Activated T-cell treated with anti-CD3 and anti-CD28 coated beads for 48 hours (primary cell): ENCODE measurements around the gene C17orf107.
"Not testable (repeated sequence)": the region's sequence is repeated elsewhere in the genome, so short reads cannot be mapped to it uniquely, and the experiment has no call there.

Experiments
- DNase-seq: peaks from one replicate; pipeline ENCODE4 v3.0.0-alpha.2; 2020; ENCODE audit warnings: low read depth

The C17orf107 gene

DNA sequence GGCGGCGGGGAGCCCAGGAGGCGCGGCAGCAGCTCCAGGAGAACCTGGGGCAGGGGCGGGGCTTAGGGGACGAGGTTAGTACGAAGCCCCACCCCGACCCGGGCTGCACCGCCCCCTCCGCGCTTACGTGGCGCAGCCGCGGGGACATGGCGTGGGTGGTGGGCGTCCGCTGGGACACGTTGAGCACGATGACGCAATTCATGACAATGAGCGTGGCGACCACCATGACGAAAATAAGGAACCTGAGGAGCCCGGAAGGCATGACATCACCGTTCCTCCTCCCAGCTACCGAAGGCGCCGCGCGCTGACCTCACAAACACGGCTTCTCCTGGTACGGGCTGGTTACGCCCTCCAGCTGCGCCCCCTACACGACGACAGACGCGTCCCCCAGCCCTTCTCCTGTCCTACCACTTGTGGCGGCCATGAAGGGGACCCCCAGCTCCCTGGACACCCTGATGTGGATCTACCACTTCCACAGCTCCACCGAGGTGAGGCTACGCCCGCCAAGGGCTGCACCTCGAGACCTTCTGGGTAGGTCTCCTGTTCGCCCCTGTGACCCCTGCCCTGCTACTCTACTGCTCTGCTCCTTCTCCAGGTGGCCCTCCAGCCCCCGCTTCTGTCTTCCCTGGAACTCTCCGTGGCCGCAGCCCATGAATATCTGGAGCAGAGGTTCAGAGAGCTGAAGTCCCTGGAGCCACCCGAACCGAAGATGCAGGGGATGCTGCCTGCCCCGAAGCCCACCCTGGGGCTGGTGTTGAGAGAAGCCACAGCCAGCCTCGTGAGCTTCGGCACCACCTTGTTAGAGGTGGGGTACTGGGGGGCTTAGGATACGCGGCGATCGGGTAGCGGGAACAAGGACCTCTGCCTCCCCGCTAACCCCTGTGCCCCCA, at the start of gene C17orf107:
C17orf107 (plus strand) TSS at position 196 of the 890 bp plus-strand sequence; CDS start at position 423, 227 bp downstream.
- DNase-seq: peak; percentile 96

DNA sequence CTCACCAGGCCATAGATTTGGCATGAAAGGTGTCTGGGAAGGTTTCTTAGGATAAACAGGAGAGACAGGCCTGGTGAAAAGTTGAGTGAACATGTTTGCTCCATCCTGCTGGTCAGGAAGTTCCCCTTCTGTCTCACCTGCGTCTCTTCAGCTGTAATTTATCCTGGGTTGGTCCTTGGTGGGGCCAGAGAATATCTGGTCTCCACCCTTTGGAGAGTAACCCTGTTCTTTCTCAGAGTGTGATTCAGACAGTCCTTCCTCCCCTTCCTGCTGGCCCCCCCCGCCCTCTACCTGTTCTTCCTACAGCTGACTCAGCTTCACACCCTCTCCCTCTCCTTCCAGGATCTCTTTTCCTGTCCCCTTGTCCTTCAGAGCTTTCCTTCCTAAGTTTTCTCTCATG, 49.1 kb upstream of the C17orf107 start:
- DNase-seq: no peak

DNA sequence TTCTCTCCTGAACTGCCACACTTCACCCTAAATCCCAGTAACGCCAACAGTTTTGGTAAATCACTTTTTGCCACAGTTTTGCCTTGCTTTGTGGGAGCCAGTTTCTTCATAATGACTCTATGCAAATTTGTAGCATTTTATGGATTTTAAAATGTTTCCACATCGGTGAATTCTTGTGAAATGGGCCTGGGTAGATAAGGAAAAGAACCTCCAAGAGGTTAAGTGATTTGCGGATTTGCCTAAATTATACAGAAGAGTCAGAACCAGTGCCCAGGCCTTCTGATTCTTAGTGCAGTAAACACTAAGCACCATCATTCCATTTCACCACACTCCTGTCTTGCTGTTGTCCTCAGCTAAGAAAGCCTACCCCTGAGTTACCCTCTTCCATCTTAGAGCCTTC, 48.3 kb upstream of the C17orf107 start:
- DNase-seq: no peak

DNA sequence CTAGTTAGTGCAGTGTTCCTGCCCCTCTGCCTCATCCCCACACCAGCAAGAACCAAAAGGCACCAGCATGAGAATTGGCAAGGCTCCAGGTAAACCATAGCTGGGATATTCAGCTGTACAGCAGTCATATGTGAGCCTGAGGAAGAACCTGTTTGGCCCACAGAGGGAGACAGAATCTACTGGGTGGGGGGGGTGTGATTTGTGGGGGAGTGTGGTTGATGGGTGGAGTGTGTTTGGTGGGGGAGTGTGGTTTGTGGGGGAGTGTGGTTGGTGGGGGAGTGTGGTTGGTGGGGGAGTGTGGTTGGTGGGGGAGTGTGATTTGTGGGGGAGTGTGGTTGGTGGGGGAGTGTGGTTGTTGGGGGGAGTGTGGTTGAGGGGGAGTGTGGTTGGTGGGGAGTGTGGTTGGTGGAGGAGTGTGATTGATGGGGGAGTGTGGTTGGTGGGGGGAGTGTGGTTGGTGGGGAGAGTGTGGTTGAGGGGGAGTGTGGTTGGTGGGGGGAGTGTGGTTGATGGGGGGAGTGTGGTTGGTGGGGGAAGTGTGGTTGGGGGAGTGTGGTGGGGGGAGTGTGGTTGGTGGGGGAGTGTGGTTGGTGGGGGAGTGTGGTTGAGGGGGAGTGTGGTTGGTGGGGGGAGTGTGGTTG, 46.6 kb upstream of the C17orf107 start:
- no peak for DNase-seq

DNA sequence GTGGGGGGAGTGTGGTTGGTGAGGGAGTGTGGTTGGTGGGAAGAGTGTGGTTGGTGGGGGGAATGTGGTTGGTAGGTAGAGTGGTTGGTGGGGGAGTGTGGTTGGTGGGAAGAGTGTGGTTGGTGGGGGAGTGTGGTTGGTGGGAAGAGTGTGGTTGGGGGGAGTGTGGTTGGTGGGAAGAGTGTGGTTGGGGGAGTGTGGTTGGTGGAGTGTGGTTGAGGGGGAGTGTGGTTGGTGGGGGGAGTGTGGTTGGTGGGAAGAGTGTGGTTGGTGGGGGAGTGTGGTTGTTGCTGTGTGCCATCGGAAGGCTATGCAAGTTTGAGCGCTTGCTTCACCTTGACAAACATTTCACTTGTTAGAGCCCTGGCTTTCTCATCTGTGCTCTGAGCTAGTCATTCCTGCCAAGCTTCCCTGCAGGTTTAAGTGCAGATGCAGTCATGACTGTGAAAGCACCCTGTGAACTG, 46.1 kb upstream of the C17orf107 start:
- no peak for DNase-seq

DNA sequence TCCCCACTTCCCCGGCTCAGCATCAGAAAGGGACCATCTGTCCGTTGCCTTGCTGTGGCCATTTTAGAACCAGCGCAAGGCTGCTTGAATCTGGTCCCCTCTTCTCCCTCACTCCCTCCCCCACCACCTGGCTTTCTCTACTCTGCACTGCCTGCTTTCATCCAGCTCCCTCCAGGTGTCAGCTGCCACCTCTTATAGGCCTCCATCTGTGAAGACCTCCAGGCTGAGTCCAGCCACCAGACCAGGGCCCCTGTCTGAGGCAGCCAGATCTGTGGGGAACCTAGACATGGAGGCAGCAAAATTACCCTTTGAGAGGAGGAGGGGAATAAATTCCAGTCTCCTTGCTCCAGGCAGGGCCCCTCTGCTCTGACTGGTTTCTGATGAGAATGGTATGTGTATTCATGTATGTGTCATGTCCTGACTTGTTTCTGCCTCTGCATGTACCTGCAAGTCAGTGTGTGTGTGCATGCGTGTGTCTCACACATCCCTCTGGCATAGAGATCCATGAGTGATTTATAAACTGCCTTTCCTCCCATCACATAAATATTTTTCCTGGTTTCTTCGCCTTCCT, 45.1 kb upstream of the C17orf107 start:
- no peak for DNase-seq

DNA sequence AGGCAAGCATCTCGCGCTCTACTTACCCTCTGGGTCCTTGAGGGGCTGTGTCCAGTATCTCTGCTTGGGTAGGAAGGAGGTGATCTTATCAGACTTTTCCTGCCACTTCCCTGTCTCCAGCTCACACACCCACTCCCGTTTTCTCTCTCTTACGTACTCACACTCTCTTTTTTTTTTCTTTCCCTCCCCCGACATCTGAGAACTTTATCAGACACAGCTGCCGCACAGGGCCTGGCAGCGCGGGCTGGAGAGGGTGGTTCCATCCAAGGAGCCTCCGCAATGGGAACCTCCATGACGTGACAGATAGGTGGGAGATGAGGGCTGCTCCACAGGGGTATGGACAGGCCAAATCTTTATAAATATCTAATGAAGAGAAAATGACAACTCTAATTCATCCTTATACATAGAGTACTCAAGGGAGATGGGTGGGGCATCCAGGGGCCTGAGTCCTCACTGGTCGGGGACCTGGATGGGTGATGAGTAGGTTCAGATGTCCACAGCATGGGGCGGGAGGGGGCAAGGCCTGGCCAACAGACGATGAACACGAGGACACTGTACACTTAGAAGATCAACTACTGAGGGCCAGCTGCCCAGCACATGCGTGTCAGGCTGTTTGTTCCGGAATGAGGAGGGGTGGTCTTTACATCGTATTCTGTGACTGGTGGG, 42.9 kb upstream of the C17orf107 start:
- no peak for DNase-seq

DNA sequence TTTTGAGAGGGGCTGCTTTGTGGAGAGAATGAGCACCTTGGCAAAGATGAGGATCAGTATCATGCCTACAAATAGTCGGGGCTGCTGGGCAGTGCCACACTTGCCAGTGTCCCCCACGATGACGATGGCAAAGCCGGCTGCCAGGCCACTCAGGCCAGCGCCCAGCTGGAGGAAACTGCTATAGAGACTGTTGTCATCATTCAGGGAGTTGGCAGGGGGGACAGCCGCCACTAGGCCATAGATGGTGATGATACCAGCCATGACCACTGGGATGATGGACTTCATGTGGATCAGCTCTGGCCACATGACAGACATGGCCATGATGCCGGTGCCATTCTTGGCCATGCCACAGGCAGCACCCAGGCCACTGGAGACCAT, 42.4 kb upstream of the C17orf107 start:
- no peak for DNase-seq

DNA sequence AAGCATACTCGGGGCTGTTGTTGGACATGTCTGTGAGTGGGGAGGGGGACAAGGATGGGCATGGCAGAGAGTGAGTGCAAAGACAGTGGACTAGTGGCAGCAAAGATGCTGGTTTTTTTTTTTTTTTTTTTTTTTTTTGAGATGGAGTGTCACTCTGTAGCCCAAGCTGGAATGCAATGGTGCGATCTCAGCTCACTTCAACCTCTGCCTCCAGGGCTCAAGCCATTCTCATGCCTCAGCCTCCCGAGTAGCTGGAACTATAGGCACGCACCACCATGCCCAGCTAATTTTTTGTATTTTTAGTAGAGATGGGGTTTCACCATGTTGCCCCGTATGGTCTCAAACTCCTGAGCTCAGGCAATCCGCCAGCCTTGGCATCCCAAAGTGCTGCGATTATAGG, 42.0 kb upstream of the C17orf107 start:
- not testable (repeated sequence) for DNase-seq

DNA sequence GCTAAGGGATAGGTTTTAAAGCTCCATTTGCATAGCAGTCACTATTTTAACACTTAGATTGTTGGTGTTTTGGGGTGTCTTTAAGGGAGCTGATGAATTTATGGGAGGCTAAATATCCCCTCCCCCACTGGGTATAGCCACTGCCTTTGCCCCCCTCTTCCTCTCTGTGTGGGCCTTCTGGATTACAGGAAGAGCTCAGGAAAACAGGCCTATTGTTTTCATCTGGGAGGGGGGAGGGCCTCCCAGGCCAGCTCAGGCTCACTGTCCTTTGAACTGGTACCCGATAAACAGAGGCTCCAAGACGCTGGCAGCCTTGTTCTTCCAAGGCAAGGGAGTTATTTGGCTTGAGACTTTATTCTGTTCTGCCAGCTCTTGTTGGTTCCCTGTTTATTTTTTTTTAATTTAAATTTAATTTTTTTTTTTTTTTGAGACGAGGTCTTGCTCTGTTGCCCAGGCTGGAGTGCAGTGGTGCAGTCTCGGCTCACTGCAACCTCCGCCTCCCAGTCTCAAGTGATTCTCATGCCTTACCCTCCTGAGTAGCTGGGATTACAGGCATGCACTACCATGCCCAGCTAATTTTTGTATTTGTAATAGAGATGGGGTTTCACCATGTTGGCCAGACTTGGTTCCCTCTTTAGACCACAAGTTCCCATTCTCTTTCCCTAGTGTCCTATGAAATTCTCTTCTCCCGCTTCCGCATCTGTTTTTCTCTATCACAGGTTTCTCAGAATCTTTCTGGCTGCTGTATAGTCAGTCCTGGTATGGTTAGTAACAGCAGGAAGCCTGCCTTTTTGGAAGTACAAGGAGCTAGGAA, 41.1 kb upstream of the C17orf107 start:
- no peak for DNase-seq

DNA sequence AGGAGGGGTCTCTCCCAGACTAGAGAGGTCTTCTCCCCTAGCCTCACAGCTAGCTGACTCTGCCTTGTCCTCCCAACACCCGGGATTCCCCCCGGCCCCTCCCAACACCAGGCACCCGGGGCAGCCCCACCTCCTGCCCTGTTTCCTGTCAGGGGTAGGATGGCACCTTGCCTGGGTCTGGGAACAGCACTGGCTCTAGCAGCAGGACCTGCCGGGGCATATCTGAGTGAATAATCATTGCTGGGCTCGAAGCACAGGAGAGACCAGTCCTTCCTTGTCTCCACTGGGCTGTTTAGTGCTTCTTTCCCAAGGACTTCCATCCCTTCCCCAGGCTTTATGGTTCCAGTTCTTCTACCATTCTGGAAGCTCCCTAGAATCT, 40.5 kb upstream of the C17orf107 start:
- DNase-seq: no peak

DNA sequence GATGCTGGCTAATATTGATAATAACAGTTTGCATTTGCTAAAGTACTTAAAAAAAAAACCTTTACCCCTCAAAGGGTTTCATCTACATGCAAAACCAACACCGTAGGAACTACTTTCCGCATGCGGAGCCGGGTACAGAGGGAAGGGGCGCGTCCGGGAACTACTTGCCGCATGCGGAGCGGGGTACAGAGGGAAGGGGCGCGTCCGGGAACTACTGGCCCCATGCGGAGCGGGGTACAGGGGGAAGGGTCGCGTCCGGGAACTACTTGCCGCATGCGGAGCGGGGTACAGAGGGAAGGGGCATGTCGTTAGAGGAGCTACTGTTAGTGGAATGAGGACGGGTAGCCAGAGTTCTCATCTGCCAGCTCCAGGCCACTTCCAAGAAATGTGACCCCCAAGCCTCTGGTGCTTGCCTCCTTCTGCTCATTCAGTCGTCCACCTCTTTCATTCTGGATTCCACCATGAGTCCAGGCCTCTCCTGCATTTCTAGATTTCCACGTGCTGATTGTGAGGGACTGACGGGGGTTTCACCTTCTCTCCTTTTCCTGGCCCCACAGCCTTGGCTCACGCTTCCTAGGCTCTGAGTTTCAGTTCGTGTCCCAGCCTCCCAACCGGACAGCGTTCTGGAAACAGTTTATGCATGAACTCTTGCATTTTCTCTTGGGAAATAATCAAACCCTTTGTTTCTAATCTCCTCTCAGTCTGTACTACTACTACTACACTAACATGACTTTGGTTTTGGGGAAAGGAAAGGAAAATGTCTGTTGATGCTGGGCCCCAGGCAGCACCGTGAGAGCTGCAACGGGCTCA, 39.3 kb upstream of the C17orf107 start:
- DNase-seq: no peak

DNA sequence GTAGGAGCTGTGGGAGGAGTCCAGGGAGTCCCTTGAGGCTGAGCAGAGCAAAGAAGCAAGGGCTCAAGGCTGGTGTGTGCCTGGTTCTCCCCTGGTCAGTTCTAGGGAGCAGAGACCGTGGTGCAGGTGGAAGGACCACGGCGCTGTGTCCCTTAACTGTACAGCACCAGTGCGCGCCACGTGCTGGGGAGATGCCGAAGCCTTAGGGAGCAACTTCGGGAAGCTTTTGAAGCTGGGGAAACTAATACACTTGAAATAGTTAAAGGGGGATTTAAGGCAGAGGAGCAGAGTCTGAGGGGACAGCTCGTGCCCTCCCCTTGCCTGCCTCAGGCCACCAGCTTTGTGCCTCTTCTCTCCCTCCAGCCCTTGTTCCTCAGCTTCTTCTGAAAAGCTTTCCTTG, 38.7 kb upstream of the C17orf107 start:
- DNase-seq: no peak

DNA sequence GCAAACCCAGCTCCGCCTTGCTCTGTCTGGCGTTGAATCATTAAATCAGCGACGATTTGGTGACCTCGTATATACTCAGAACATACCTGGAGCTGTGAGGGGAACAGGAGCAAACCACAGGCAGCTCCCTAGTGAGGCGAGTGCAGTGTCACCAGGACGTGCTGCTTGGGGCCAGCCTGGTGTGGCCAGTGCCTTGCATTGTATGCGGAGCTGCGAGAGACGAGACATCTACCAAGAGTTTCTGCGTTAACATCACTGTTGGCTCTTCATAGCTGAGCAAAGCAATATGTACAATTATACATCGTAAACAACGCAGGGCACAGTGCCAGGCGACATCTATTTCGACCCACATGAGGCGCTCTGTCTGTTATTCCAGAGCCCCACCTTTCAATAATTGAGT, 38.3 kb upstream of the C17orf107 start:
- DNase-seq: no peak

DNA sequence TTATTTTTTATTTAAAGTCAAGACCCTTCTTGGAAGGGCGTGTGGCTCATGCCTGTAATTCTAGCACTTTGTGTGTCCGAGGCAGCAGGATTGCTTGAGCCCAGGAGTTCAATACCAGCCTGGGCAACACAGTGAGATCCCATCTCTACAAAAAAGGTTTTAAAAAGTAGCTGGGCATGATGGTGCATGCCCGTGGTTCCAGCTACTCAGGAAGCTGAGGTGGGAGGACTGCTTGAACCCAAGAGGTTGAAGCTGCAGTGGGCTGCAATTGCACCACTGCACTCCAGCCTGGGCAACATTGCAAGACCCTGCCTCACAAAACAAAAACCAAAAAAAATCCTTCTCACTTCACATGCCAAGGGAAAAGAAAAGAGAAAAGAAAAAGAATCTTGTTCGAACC, 36.6 kb upstream of the C17orf107 start:
- no peak for DNase-seq

DNA sequence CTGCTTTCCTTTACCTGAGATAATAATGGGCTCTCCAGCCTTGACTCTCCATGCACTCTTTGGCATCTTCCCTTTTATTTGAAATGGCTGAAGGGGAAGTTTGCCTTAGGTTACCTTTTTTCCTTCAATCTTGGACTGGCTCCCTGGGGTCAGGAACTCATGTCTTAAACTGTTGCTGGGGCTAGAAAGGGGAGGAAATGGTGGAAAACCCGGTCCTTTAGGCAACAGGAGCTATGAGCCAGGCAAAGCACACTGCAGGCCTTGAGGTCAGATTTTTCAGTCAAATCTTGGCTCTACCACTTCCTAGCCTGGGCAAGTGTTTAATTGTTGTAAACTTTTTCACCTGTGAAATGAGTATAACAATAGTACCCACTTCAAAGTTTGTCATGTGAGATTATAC, 36.0 kb upstream of the C17orf107 start:
- no peak for DNase-seq

DNA sequence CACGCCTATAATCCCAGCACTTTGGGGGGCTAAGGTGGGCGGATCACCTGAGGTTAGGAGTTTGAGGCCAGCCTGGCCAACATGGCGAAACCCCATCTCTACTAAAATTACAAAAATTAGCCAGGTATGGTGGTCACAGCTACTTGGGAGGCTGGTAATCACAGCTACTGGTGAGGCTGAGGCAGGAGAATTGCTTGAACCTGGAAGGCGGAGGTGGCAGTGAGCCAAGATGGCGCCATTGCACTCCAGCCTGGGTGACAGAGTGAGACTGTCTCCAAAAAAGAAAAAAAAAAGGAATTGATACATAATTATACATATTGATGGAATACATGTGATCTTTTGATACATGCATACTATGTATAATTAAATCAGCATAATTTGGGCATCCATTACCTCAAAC, 31.8 kb upstream of the C17orf107 start:
- DNase-seq: not testable (repeated sequence)

DNA sequence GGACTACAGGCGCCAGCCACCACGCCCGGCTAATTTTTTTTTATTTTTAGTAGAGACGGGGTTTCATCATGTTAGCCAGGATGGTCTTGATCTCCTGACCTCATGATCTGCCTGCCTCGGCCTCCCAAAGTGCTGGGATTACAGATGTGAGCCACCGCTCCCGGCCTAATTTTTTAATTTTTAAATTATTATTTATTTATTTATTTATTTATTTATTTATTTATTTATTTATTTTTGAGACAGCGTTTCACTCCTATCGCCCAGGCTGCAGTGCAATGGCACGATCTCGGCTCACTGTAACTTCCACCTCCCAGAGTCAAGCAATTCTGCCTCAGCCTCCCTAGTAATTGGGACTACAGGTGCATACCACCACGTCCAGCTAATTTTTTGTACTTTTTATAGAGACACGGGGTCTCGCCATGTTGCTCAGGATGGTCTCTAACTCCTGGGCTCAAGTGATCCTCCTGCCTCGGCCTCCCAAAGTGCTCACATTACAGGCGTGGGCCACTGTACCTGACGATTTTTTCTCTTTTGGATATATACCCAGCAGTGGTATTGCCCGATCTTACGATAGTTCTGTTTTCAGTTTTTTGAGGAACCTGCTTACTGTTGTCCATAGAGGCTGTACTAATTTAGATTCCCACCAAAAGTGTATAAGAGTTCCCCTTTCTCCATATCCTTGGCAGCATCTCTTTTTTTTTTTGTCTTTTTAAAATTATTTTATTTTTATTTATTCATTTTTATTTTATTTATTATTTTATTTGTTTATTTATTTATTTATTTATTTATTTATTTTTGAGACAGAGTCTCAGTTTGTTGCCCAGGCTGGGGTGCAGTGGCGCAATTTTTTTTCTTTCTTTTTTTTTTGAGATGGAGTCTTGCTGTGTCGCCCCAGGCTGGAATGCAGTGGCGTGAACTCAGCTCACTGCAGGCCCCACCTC, 30.0 kb upstream of the C17orf107 start:
- not testable (repeated sequence) for DNase-seq

DNA sequence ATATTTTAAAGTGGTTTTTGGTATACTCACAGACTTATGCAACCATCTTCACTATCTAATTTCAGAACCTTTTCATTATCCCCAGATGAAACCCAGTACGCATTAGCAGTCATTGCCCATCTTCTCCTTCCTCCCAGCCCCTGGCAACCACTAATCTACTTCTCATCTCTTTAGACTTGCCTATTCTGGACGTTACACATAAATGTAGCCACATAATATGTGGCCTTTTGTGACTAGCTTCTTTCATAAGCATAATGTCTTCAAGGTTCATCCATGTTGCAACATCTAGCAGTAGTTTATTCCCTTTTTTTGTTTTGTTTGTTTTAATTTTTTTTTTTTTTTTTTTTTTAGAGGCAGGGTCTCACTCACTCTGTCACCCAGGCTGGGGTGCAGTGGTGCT, 28.5 kb upstream of the C17orf107 start:
- DNase-seq: no peak

DNA sequence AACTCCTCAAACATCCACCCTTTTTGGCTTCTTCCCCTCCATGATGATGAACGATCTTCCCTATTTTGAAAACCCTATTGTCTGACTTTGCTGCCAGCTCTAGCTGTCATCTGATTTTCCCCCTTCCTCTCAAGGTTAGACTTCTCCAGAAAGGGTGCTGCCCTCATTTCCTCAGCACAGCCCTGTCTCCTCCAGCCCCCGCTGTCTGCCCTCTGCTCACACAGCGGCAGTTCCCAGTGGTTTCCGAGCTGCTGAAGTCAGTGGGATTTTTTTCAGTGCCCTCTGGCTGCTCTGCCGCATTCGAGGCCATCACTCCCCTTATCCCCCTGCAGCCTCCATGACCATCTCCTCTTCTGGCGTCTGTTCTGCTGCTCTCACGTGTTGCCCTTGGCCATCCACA, 26.6 kb upstream of the C17orf107 start:
- DNase-seq: no peak
